WTC11 (cell line): Measurements from ENCODE around the gene WWOX.

Experiments
- CBFB ChIP-seq: sonication (generic); formaldehyde crosslinking; IDR thresholded peaks from 2 replicates; pipeline ENCODE4 v1.8.1; 2022; ENCODE audit warnings: mild to moderate bottlenecking, low read depth, missing genetic modification reagents
- FOXK1 ChIP-seq: sonication (generic); formaldehyde crosslinking; IDR thresholded peaks from 2 replicates; pipeline ENCODE4 v1.8.0; 2022; ENCODE audit warnings: mild to moderate bottlenecking, moderate library complexity, missing genetic modification reagents
- GTF2I ChIP-seq: fragments of 250-450 bp; sonication (Bioruptor Pico); conservative IDR thresholded peaks from 2 replicates; pipeline ENCODE4 v1.4.0; 2021; ENCODE audit warnings: mild to moderate bottlenecking
- SMAD3 ChIP-seq: sonication (generic); formaldehyde crosslinking; IDR thresholded peaks from 2 replicates; pipeline ENCODE4 v1.8.0; 2022; ENCODE audit warnings: missing genetic modification reagents, mild to moderate bottlenecking, borderline replicate concordance
- SP1 ChIP-seq: sonication (generic); formaldehyde crosslinking; conservative IDR thresholded peaks from 2 replicates; pipeline ENCODE4 v1.8.1; 2022; ENCODE audit warnings: missing genetic modification reagents
- TCF7 ChIP-seq: sonication (generic); formaldehyde crosslinking; IDR thresholded peaks from 2 replicates; pipeline ENCODE4 v1.8.0; 2022; ENCODE audit warnings: mild to moderate bottlenecking, low read depth, missing genetic modification reagents, moderate library complexity
- TP53 ChIP-seq: sonication (generic); formaldehyde crosslinking; IDR thresholded peaks from 2 replicates; pipeline ENCODE4 v1.8.1; 2023; ENCODE audit warnings: mild to moderate bottlenecking, missing genetic modification reagents
- ZNF263 ChIP-seq: sonication (generic); formaldehyde crosslinking; IDR thresholded peaks from 2 replicates; pipeline ENCODE4 v1.8.1; 2022; ENCODE audit warnings: low read depth, mild to moderate bottlenecking, moderate library complexity, missing genetic modification reagents
- TF ChIP-seq, protein P1 (sequence below): sonication (generic); formaldehyde crosslinking; IDR thresholded peaks from 2 replicates; pipeline ENCODE4 v1.8.0; 2022; ENCODE audit warnings: mild to moderate bottlenecking, missing genetic modification reagents
- TF ChIP-seq, protein P2 (sequence below): sonication (generic); formaldehyde crosslinking; IDR thresholded peaks from 2 replicates; pipeline ENCODE4 v1.8.0; 2022; ENCODE audit warnings: mild to moderate bottlenecking, missing genetic modification reagents
- TF ChIP-seq, protein P3 (sequence below): sonication (generic); formaldehyde crosslinking; IDR thresholded peaks from 2 replicates; pipeline ENCODE4 v1.8.1; 2022; ENCODE audit warnings: low read depth, mild to moderate bottlenecking, moderate library complexity, missing genetic modification reagents, borderline replicate concordance
- TF ChIP-seq, protein P4 (sequence below): sonication (generic); formaldehyde crosslinking; IDR thresholded peaks from 2 replicates; pipeline ENCODE4 v1.8.1; 2023; ENCODE audit warnings: mild to moderate bottlenecking, missing genetic modification reagents
- TF ChIP-seq, protein P5 (sequence below): fragments of 200-600 bp; IDR thresholded peaks from 2 replicates; pipeline ENCODE4 v1.8.0; 2022; ENCODE audit warnings: antibody characterized with exemption

DNA sequence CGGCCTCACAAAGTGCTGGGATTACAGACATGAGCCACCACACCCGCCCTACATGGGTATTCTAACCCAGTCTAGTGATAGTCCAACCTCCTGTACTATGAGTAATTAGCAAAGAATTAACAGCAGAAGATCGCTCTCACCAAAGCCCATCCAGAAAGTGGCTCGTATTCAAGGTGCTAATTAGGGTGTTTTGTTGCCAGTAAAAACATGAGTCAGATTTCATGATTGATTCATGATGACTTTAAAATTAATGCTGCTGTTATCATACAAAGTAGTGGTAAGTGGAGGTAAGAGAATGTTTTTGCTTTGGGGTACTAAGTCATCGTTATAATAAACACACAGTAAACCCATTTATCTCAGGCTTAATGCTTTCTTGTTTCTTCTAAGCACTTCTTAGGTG, 428.8 kb downstream of the WWOX start:
- TF ChIP-seq, protein P1, sequence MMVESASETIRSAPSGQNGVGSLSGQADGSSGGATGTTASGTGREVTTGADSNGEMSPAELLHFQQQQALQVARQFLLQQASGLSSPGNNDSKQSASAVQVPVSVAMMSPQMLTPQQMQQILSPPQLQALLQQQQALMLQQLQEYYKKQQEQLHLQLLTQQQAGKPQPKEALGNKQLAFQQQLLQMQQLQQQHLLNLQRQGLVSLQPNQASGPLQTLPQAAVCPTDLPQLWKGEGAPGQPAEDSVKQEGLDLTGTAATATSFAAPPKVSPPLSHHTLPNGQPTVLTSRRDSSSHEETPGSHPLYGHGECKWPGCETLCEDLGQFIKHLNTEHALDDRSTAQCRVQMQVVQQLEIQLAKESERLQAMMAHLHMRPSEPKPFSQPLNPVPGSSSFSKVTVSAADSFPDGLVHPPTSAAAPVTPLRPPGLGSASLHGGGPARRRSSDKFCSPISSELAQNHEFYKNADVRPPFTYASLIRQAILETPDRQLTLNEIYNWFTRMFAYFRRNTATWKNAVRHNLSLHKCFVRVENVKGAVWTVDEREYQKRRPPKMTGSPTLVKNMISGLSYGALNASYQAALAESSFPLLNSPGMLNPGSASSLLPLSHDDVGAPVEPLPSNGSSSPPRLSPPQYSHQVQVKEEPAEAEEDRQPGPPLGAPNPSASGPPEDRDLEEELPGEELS = no peak
- TF ChIP-seq, protein P2, sequence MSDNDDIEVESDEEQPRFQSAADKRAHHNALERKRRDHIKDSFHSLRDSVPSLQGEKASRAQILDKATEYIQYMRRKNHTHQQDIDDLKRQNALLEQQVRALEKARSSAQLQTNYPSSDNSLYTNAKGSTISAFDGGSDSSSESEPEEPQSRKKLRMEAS (CRISPR knock-in tag) = no peak
- no peak for TF ChIP-seq TP53 (CRISPR knock-in tag)
- no peak for TF ChIP-seq CBFB (CRISPR knock-in tag)
- TF ChIP-seq, protein P3, sequence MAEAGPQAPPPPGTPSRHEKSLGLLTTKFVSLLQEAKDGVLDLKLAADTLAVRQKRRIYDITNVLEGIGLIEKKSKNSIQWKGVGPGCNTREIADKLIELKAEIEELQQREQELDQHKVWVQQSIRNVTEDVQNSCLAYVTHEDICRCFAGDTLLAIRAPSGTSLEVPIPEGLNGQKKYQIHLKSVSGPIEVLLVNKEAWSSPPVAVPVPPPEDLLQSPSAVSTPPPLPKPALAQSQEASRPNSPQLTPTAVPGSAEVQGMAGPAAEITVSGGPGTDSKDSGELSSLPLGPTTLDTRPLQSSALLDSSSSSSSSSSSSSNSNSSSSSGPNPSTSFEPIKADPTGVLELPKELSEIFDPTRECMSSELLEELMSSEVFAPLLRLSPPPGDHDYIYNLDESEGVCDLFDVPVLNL (CRISPR knock-in tag) = no peak
- TF ChIP-seq ZNF263 = no peak
- no peak for TF ChIP-seq SMAD3 (CRISPR knock-in tag)
- no peak for TF ChIP-seq GTF2I
- TF ChIP-seq, protein P4, sequence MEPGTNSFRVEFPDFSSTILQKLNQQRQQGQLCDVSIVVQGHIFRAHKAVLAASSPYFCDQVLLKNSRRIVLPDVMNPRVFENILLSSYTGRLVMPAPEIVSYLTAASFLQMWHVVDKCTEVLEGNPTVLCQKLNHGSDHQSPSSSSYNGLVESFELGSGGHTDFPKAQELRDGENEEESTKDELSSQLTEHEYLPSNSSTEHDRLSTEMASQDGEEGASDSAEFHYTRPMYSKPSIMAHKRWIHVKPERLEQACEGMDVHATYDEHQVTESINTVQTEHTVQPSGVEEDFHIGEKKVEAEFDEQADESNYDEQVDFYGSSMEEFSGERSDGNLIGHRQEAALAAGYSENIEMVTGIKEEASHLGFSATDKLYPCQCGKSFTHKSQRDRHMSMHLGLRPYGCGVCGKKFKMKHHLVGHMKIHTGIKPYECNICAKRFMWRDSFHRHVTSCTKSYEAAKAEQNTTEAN (CRISPR knock-in tag) = no peak
- TF ChIP-seq, protein P5, sequence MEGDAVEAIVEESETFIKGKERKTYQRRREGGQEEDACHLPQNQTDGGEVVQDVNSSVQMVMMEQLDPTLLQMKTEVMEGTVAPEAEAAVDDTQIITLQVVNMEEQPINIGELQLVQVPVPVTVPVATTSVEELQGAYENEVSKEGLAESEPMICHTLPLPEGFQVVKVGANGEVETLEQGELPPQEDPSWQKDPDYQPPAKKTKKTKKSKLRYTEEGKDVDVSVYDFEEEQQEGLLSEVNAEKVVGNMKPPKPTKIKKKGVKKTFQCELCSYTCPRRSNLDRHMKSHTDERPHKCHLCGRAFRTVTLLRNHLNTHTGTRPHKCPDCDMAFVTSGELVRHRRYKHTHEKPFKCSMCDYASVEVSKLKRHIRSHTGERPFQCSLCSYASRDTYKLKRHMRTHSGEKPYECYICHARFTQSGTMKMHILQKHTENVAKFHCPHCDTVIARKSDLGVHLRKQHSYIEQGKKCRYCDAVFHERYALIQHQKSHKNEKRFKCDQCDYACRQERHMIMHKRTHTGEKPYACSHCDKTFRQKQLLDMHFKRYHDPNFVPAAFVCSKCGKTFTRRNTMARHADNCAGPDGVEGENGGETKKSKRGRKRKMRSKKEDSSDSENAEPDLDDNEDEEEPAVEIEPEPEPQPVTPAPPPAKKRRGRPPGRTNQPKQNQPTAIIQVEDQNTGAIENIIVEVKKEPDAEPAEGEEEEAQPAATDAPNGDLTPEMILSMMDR = no peak
- TF ChIP-seq SP1 (CRISPR knock-in tag) = no peak
- no peak for TF ChIP-seq TCF7 (CRISPR knock-in tag)
- no peak for TF ChIP-seq FOXK1 (CRISPR knock-in tag)
